HEK293 (cell line): ENCODE data around the gene TMEM222.

Source experiments
- CTCF ChIP-seq: fragments of 450-650 bp; formaldehyde crosslinking; IDR thresholded peaks from 2 replicates; pipeline ENCODE4 v1.5.1; 2016; ENCODE audit warnings: missing biosample characterization, missing genetic modification characterization
- GLI4 ChIP-seq: fragments of 450-650 bp; formaldehyde crosslinking; IDR thresholded peaks from 2 replicates; pipeline ENCODE4 v1.5.1; 2016; ENCODE audit warnings: missing biosample characterization, missing genetic modification characterization
- INSM2 ChIP-seq: fragments of 450-650 bp; formaldehyde crosslinking; IDR thresholded peaks from 2 replicates; pipeline ENCODE4 v1.5.1; 2016; ENCODE audit warnings: missing biosample characterization, missing genetic modification characterization
- KLF1 ChIP-seq: fragments of 450-650 bp; formaldehyde crosslinking; IDR thresholded peaks from 2 replicates; pipeline ENCODE4 v1.5.1; 2016; ENCODE audit warnings: missing biosample characterization, missing genetic modification characterization
- KLF10 ChIP-seq: fragments of 450-650 bp; IDR thresholded peaks from 2 replicates; pipeline ENCODE4 v1.5.1; 2018; ENCODE audit warnings: missing biosample characterization, mild to moderate bottlenecking, missing genetic modification characterization
- KLF16 ChIP-seq: fragments of 450-650 bp; formaldehyde crosslinking; IDR thresholded peaks from 2 replicates; pipeline ENCODE4 v1.5.1; 2017; ENCODE audit warnings: missing biosample characterization, missing genetic modification characterization
- KLF7 ChIP-seq: fragments of 450-650 bp; formaldehyde crosslinking; IDR thresholded peaks from 2 replicates; pipeline ENCODE4 v1.5.1; 2016; ENCODE audit warnings: missing biosample characterization, missing genetic modification characterization, borderline replicate concordance
- MYNN ChIP-seq: fragments of 450-650 bp; formaldehyde crosslinking; IDR thresholded peaks from 2 replicates; pipeline ENCODE4 v1.5.1; 2016; ENCODE audit warnings: missing biosample characterization, missing genetic modification characterization, borderline replicate concordance
- PRDM10 ChIP-seq: fragments of 450-650 bp; formaldehyde crosslinking; IDR thresholded peaks from 2 replicates; pipeline ENCODE4 v1.5.1; 2016; ENCODE audit warnings: missing biosample characterization, missing genetic modification characterization
- ZBTB20 ChIP-seq: fragments of 450-650 bp; formaldehyde crosslinking; IDR thresholded peaks from 2 replicates; pipeline ENCODE4 v1.5.1; 2016; ENCODE audit warnings: missing biosample characterization, missing genetic modification characterization
- ZBTB48 ChIP-seq: fragments of 450-650 bp; formaldehyde crosslinking; IDR thresholded peaks from 2 replicates; pipeline ENCODE4 v1.5.1; 2016; ENCODE audit warnings: missing biosample characterization, missing genetic modification characterization
- ZFP3 ChIP-seq: fragments of 450-650 bp; formaldehyde crosslinking; IDR thresholded peaks from 2 replicates; pipeline ENCODE4 v1.5.1; 2016; ENCODE audit warnings: low read depth, missing biosample characterization, missing genetic modification characterization
- ZIC2 ChIP-seq: fragments of 450-650 bp; formaldehyde crosslinking; IDR thresholded peaks from 2 replicates; pipeline ENCODE4 v1.5.1; 2016; ENCODE audit warnings: missing biosample characterization, missing genetic modification characterization
- ZNF324 ChIP-seq: fragments of 450-650 bp; formaldehyde crosslinking; IDR thresholded peaks from 2 replicates; pipeline ENCODE4 v1.5.1; 2016; ENCODE audit warnings: missing biosample characterization, missing genetic modification characterization
- ZNF341 ChIP-seq: fragments of 450-650 bp; formaldehyde crosslinking; IDR thresholded peaks from 2 replicates; pipeline ENCODE4; 2016; ENCODE audit warnings: low read depth, missing biosample characterization, missing genetic modification characterization
- ZNF596 ChIP-seq: fragments of 450-650 bp; IDR thresholded peaks from 2 replicates; pipeline ENCODE4 v1.5.0; 2018; ENCODE audit warnings: missing biosample characterization, mild to moderate bottlenecking, missing genetic modification characterization, moderate library complexity
- ZSCAN30 ChIP-seq: fragments of 450-650 bp; IDR thresholded peaks from 2 replicates; pipeline ENCODE4 v1.5.1; 2018; ENCODE audit warnings: missing biosample characterization, mild to moderate bottlenecking, missing genetic modification characterization, moderate library complexity
- TF ChIP-seq, protein P1 (sequence below): fragments of 450-650 bp; formaldehyde crosslinking; IDR thresholded peaks from 2 replicates; pipeline ENCODE4 v1.5.1; 2016; ENCODE audit warnings: missing biosample characterization, missing genetic modification characterization
- TF ChIP-seq, protein P2 (sequence below): fragments of 450-650 bp; formaldehyde crosslinking; IDR thresholded peaks from 2 replicates; pipeline ENCODE4 v1.5.1; 2016; ENCODE audit warnings: missing biosample characterization, missing genetic modification characterization
- TF ChIP-seq, protein P3 (sequence below): fragments of 450-650 bp; formaldehyde crosslinking; IDR thresholded peaks from 2 replicates; pipeline ENCODE4 v1.5.1; 2017; ENCODE audit warnings: missing biosample characterization, missing genetic modification characterization
- TF ChIP-seq, protein P4 (sequence below): fragments of 450-650 bp; formaldehyde crosslinking; IDR thresholded peaks from 2 replicates; pipeline ENCODE4 v1.5.1; 2016; ENCODE audit warnings: missing biosample characterization, missing genetic modification characterization

TMEM222 gene

GRCh38 chr1:27321813-27322568 is at the start of gene TMEM222 (continued):
- TF ChIP-seq, protein P1, sequence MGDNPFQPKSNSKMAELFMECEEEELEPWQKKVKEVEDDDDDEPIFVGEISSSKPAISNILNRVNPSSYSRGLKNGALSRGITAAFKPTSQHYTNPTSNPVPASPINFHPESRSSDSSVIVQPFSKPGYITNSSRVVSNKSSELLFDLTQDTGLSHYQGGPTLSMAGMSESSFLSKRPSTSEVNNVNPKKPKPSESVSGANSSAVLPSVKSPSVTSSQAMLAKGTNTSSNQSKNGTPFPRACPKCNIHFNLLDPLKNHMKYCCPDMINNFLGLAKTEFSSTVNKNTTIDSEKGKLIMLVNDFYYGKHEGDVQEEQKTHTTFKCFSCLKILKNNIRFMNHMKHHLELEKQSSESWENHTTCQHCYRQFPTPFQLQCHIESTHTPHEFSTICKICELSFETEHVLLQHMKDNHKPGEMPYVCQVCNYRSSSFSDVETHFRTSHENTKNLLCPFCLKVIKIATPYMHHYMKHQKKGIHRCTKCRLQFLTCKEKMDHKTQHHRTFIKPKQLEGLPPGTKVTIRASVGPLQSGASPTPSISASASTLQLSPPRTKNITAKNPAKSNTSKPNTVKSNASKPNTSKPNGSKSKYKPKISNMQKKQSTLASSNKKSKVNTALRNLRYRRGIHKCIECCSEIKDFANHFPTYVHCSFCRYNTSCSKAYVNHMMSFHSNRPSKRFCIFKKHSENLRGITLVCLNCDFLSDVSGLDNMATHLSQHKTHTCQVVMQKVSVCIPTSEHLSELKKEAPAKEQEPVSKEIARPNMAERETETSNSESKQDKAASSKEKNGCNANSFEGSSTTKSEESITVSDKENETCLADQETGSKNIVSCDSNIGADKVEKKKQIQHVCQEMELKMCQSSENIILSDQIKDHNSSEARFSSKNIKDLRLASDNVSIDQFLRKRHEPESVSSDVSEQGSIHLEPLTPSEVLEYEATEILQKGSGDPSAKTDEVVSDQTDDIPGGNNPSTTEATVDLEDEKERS (tag by site-specific recombination): 0 out of 2 replicates have a peak, but pooled peaks have one; percentile 34
- TF ChIP-seq KLF16 (tag by site-specific recombination) (peak; percentile 100), ZNF324 (tag by site-specific recombination) (peak; percentile 100), ZFP3 (tag by site-specific recombination) (no peak), ZNF596 (tag by site-specific recombination) (no peak), PRDM10 (tag by site-specific recombination) (peak; percentile 95), INSM2 (tag by site-specific recombination) (peak; percentile 96), MYNN (tag by site-specific recombination) (peak; percentile 82; the same call in 1 of the 2 replicates), ZBTB20 (tag by site-specific recombination) (peak; percentile 66; the same call in 1 of the 2 replicates), ZBTB48 (tag by site-specific recombination) (peak; percentile 69), GLI4 (tag by site-specific recombination) (peak; percentile 93; the same call in 1 of the 2 replicates), KLF10 (peak; percentile 90), ZIC2 (tag by site-specific recombination) (peak; percentile 51), ZNF341 (tag by site-specific recombination) (peak; percentile 95), CTCF (peak; percentile 61), KLF7 (tag by site-specific recombination) (peak; percentile 100), ZSCAN30 (tag by site-specific recombination) (peak; percentile 91), KLF1 (tag by site-specific recombination) (peak; percentile 95)
- TF ChIP-seq, protein P2, sequence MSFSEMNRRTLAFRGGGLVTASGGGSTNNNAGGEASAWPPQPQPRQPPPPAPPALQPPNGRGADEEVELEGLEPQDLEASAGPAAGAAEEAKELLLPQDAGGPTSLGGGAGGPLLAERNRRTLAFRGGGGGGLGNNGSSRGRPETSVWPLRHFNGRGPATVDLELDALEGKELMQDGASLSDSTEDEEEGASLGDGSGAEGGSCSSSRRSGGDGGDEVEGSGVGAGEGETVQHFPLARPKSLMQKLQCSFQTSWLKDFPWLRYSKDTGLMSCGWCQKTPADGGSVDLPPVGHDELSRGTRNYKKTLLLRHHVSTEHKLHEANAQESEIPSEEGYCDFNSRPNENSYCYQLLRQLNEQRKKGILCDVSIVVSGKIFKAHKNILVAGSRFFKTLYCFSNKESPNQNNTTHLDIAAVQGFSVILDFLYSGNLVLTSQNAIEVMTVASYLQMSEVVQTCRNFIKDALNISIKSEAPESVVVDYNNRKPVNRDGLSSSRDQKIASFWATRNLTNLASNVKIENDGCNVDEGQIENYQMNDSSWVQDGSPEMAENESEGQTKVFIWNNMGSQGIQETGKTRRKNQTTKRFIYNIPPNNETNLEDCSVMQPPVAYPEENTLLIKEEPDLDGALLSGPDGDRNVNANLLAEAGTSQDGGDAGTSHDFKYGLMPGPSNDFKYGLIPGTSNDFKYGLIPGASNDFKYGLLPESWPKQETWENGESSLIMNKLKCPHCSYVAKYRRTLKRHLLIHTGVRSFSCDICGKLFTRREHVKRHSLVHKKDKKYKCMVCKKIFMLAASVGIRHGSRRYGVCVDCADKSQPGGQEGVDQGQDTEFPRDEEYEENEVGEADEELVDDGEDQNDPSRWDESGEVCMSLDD (tag by site-specific recombination): peak; percentile 85
- TF ChIP-seq, protein P3, sequence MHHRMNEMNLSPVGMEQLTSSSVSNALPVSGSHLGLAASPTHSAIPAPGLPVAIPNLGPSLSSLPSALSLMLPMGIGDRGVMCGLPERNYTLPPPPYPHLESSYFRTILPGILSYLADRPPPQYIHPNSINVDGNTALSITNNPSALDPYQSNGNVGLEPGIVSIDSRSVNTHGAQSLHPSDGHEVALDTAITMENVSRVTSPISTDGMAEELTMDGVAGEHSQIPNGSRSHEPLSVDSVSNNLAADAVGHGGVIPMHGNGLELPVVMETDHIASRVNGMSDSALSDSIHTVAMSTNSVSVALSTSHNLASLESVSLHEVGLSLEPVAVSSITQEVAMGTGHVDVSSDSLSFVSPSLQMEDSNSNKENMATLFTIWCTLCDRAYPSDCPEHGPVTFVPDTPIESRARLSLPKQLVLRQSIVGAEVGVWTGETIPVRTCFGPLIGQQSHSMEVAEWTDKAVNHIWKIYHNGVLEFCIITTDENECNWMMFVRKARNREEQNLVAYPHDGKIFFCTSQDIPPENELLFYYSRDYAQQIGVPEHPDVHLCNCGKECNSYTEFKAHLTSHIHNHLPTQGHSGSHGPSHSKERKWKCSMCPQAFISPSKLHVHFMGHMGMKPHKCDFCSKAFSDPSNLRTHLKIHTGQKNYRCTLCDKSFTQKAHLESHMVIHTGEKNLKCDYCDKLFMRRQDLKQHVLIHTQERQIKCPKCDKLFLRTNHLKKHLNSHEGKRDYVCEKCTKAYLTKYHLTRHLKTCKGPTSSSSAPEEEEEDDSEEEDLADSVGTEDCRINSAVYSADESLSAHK (tag by site-specific recombination): peak; percentile 74; the same call in 1 of the 2 replicates
- TF ChIP-seq, protein P4, sequence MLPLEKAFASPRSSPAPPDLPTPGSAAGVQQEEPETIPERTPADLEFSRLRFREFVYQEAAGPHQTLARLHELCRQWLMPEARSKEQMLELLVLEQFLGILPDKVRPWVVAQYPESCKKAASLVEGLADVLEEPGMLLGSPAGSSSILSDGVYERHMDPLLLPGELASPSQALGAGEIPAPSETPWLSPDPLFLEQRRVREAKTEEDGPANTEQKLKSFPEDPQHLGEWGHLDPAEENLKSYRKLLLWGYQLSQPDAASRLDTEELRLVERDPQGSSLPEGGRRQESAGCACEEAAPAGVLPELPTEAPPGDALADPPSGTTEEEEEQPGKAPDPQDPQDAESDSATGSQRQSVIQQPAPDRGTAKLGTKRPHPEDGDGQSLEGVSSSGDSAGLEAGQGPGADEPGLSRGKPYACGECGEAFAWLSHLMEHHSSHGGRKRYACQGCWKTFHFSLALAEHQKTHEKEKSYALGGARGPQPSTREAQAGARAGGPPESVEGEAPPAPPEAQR (tag by site-specific recombination): peak; percentile 63; the same call in 1 of the 2 replicates
